Measurements from ENCODE around the gene ARID1B.

Gene ARID1B

DNA sequence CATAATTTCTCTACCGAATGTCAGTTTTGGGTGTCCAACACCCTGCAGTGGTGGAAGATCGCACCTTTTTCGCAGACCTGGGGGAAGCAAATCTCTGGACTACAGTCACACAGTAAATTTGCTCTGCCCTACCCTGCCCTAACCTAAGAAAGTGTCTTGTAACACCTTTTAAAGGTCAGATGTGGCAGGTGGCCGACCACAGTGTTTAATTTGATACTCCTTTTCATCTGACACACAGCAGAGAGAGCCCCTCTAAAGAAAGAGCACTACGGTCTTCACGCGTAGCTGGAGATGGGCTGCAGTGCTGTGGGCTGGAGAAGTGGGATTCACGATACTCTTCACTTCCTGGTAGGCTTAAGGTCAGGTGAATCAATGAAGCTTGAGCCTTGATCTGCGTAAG, 436.2 kb downstream of the ARID1B start:
- DNase-seq (ENCODE audit: low read depth): no peak

DNA sequence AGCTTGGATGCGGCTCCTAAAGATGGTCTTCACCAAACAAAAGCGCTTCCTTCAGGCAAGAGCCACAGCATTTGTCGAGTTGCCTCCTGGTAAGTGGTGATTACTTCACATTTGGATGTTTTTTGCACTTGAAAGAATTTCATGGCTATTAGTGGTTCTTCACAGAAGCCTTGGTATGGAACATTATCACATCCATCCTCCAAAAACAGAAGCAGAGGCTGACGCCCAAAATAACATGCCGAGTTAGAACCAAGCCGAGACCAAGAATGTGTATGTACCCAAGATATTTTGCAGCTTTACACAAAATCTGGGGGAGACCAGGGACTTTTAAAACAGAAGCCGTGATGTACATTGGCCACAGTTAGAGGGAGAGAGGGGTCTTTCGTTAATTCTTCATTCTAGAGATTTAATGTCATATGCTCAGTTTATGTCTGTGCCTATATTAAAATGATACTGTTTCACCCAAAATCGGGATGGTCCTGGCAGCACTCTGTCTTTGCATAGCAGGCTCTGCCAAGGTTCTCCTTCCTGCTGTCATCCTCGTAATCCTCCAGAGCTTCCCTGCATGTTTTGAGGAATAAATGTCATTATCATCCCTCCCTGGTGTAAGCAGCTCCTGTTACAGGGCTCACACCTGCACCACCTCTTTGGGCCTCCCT, 436.9 kb downstream of the ARID1B start:
- DNase-seq (ENCODE audit: low read depth): no peak

DNA sequence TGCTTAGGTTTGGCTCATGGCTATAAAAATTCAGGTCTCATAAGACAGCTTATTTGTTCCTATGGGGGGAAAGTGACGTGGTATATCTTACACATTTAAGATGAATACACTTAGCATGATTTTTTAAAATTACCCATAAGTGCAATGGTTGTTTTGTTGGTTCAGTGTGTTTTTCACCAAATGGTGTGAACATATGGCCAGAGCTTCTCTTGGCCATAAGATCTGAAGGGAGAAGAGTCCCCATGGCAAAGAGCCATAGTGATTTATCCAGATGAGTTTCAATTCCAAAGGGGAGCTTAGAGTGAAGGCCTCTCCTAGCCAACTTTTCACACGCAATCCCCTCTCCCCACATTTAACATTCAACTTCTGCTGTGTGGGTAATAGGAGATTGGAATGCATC, 438.5 kb downstream of the ARID1B start:
- no peak for DNase-seq (ENCODE audit: low read depth)

DNA sequence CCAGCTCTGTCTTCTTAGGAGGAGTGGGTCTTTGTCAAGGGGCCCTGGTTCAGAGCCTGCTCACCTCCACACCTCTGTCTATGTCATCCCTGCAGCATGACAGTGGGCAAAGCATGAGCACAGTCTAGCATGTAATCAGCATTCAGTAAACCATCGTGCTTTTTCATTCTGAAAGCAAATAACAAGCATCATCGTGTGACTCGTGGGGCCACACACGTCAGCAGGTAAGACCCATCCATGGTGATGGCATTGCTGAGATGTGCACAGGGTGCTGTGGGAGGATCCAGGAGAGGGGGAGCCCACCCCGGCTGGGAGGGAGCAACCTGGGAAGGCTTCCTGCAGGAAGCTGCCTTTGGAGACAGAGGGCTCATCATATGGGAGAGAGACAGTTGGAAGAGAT, 439.4 kb downstream of the ARID1B start:
- no peak for DNase-seq (ENCODE audit: low read depth)

DNA sequence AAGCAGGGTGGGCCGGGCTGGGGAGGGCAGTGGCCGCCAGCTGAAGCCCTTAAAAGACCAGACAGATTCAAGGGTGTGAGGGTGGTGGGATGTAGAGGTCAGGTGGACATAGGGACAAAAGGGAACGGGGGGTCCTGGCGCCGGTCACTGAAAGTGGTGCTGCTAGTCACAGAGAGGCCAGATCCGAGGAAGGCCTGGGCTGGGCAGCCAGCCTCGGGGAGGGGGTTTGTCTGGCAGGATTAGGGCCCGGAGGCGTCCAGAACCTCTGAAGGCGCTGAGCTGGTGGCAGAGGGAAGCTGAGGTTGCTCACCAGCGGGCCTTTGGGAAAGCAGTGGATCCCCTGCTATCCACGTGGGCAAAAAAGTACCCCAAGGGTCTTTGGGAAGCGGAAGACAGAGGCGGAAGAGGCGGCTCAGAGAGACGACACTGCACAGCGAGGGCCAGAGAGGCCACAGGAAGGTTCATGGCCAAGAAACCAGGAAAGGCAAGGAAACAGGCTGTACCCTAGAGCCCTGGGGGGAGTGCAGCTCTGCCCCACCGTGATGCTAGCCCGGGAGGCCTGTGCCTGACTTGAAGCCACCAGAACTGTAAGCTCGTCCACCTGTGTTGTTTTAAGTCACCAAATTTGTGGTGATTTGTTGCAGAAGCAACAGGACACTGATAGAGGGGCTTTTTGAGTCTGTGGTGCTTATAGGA, 440.2 kb downstream of the ARID1B start:
- DNase-seq (ENCODE audit: low read depth): no peak

DNA sequence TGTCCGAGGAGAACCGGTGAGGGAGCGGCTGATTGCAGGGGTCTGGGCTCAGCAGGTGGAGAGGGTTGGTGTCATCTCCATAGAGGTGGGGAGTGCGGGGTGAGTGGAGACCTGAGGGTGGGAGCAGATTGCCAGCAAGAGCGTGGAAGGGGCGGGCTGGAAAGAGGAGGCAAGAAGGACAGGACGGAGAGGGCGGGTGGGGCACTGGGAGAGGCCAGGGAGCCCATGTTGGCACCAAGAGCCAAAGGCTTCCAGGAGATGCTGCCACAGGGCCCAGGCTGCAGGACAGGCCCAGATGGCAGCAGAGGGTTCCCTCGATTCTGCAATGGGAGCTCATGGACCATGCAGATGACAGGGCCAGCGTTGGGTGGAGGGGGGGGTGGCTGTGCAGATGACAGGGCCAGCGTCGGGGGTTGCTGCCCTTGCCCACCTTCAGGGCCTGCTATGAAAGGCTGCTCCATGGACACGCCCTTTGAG, 440.8 kb downstream of the ARID1B start:
- no peak for DNase-seq (ENCODE audit: low read depth)

DNA sequence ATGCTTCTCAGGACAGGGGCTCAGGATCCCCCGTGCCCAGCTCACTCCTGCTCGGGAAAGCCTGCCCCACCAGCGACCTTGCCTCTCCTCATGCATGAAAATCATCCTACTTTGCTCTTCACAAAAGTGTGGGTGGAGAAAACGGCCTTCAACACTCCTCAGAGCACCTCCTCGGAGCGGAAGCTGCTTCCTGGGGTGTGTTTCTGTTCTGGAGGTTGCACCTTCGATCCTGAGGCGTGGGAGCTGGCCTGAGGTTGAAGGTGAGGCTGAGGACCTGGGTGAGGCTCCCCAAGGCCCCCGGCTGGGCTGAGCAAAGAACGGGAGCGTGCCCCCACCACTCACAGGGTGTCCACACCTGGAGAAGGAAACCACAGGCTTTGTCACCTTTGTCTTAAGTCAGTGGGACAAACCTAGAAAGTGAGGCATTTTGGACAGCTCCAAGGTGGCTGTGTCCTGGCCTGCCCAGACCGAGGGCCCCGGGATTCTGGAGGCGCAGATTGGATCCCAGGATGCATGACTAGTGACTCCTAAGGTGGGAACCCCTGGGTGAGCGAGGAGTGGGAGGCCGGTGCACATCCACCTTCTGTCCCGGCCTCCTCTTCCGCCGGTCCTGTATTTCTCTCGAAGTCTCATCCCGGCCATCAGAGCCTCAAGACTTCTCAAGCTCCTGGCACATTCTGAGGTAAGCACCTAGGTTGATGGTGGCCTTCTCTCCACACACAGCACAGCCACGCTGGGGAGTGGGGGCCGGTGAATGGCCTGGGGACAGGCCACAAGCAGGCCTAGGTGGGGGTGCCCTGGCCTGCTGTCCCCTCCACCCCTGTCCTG, 441.4 kb downstream of the ARID1B start:
- no peak for DNase-seq (ENCODE audit: low read depth)

DNA sequence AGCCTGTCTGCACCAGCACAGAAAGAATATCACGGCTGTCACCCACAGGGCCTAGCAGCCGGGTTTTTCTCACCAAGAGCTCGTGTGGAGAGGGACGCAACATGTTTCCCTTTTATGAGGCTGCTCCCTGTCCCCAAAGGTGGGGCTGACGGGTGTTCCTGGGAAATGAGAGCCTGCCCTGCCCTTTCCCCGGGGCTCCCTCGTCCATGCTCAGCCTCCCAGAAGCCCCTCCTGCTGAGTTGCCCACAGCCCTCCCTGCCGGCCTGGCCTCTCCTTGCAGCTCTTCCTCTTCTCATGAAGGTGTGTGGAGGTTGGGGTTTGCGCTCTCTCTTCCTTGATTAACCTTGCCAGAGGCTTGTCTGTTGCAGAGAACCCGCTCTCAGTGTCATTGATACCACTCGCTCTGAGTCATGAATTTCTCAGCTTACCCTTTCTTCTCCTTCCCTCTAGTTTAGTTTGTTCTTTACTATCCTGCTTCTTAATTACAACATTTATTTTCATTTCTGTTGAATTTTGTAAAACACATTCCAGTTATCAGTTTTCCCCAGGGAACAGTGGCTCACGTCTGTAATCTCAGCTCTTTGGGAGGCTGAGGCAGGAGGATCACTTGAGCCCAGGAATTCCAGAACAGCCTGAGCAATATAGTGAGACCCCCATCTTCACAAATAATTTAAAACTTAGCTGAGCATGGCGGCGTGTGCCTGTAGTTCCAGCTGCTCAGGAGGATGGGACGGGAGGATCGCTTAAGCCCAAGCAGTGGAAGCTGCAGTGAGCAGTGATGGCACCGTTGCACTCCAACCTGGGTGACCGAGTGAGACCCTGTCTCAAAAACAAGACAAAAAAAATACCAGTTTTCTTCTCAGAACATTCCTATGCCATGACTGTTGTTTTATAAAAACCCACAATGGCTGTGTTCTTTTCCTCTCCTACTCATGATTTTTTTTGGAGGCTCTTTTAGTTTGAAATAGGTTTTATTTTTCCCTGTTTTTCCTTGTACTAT, 442.3 kb downstream of the ARID1B start:
- DNase-seq (ENCODE audit: low read depth): no peak

DNA sequence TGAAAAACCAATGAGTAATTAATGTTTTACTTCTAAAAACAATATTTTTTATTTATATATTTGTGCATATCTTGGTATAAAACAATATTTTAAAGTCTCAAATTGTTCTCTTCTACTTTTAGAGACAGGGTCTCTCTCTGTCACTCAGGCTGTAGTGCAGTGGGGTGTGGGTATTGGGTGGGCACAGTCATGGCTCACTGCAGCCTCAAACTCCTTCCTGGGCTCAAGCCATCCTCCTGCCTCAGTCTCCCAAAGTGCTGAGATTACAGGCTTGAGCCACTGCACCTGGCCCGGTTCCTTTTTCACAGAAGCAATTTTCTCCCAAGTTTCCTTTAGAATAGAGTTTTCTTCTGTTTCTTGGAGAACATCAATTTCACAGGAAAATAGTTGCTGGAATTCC, 443.3 kb downstream of the ARID1B start:
- no peak for DNase-seq (ENCODE audit: low read depth)

DNA sequence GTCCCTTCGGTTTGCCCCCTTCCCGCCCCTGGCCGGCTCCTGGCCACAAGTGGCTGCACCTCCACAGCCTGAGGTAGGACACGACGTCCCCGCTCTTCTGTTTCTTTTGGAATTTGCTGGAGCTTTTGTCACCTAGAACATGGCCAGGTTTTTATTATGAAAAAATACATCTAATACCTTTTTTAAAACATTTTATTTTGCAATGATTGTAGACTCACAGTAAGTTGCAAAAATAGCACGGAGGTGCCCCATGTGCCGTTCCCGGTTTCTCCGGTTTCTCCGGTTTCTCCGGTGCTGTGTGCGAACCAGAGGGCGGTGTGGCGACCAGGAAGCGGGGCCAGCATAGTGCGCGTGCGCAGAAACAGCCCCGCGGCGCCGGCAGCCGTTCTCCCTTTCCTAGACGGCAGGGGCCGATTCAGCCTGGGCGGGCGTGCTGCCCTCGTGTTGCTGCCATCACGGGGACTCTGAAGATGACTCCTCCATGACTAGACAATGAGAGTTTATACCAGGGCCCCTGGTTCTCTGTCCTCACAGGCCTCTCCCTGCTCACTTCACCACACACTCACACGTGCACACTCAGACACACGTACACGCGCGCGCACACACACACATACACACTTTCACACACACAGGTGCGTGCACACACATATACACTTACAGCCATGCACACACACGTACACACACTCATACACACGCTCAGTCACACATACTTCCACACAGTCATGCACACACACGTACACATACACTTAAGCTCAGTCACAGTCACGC, 444.1 kb downstream of the ARID1B start:
- peak; percentile 40 for DNase-seq (ENCODE audit: low read depth)

DNA sequence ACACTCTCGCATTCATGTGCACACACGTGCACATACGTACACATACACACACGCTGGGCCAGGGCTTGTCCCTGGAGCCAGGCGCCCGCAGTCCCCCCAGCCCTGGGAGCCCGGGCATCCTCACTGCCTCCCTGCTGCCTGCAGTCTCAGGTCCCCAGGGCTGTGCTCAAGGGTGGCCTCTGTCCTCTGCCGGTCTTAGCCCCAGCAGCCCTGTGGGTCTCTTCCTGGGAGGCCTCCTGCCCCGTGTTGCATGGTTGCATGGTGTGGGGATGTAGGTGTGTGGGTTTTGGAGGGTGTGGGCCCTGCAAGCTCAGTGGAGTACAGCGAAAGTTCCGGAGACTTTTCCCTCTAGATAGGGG, 444.6 kb downstream of the ARID1B start:
- no peak for DNase-seq (ENCODE audit: low read depth)

DNA sequence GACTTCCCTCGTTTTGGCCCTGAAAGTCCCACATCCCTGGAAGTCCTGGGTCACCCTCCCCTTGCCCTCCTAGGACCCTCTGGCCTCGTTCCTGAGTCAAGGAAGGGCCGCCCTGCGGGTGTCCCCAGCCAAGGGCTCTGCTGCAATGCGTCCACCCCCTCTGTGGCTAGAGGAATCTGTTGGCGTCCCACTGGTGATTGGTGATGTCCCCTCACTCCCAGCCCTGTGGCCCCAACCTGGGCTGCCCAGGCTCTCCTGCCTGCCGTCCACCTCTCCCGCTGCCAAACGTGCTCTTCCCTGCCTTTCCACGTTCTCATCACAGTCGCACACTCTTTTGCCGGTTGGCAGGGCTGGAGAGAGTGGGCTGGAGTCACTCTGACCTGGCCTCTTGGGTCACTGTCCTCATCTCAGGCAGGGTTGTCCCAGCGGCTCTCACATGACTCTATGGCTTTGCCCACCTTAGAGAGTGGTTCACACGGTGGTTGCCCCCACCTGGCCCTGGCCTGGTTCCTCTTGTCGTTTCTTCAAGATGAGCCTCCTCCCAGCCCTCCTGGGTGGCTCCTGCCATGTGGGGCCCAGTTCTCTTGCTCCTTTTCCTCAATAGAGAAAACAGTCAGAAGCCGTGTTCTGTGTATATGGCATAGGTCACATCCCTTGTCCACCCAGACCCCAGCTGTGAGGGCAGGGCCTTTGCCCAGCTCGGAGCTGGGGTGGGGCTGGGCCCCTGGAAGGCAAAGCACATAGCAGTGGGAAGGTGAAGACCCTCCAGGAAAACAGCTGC, 445.2 kb downstream of the ARID1B start:
- DNase-seq (ENCODE audit: low read depth): no peak

DNA sequence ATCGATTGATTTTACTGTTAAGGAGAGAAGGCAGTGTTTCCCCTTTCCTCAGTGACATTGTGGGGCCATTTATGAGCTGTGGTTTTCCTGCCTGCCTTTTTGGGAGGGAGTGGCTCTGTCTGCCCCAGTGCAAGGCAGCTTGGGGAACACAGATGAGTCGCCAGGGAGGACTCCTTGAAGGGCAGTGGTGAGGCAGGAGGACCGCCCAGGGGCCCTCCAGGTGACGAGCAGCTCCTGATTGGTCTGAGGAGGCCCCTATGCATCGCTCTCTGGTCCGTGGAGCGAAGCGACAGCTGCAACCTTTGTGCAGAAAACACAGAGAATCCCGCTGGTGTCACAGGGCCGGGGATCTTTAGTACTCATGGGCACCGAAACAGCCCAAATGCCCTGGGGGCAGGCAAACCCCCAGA, 445.8 kb downstream of the ARID1B start:
- no peak for DNase-seq (ENCODE audit: low read depth)

DNA sequence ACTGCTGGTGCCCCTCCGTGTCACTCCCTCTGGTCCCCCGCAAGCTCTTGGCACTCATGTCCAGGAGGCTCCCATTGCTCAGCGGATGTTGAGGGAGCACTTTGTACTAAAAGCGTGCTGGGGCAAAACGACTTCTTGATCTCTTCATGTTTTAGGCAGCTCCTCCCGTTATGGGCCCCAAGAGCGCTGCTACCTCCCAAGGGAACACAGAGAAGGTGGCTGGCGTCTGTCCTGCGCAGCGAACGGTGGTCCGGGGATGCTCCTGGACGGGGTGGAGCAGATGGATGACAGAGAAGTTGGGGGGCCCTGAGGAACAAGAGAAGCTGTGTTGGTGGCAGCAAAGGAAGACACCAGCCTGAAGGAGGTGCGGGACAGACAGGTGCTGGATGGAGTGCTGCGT, 446.3 kb downstream of the ARID1B start:
- no peak for DNase-seq (ENCODE audit: low read depth)

DNA sequence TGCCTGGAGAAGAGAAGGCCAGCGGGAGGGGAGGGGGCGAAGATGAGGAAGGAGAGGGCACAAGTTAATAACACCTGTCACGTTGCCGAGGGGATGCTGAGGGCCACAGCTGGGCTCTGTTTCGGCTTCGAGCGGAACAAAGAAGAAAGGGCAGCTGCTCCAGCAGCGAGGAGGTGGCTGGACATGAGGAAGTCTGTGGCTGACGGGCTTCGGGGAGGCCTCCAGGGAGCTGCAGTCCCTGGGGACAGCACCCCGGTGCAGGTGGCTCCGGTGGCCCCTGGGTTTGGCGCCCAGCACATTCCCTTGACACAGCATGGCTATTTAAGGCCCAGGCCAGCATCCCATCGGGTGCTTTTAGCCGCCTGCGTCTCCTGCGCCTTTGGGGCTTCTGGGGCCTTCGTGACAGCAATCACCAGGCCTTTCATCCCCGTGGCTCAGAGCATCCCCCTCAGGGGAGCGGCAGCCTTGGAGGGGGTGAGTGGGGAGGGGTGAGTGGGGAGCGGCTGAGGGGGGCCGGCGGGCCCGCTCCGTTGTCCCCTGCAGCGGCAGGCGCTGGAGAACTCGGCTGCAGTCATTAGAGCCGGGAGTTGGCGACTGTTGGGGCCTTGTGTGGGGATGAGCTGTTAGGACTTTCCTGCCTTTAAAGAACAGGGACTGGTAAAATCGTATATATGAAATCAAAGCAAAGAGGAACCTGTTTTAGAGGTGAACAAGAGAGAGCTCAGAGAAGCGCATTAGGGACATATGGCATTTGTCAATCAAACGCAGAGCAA, 447.2 kb downstream of the ARID1B start:
- no peak for DNase-seq (ENCODE audit: low read depth)

DNA sequence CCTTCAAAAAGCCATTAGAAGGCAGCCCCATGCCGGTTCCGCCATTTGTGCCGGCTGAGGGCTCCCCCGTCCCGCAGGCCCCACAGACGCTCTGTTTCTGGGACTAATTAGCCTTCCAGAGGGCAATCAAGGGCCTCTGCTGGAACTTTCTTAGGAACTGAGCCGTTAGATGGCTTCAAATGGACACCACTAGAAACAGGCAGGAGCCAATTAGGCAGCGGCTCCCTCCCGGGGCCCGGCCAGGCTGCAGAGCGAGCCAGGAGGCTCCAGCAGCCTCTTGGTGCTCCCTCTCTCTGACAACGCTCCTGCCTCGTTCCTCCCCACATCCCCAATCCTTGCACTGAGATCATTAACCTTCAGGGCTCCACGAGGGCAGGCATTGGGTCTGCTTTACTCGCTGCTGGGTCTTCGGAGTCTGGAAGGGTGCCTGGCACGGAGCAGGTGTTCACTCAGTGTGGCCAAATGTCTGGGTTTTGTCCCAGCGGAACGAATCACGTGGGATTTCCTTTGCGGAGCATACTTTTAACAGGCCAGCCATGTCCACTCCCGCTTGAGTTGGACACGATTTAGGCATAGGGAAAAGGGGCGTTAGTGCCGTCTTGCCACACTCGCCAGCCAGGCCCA, 447.9 kb downstream of the ARID1B start:
- DNase-seq (ENCODE audit: low read depth): no peak

DNA sequence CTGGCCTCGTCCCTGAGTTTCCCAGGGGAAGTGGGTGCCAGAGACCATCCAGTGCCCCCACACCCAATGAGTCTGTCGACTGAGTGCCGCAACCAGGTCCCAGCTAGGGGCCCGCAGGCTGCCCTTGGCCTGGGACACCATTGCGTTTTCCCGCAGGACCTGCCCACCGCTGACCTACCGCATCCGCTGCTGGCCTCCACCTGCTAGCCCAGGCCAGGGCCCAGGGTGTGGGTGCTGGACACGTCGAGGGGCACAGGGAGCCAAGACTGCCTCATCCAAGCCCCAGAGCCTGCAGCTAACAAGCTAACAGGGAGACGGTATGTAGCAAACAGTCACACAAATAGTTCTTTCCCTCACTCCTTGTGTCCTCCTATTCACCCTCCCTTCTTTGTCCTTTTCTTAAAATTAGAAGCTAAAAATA, 448.4 kb downstream of the ARID1B start:
- no peak for DNase-seq (ENCODE audit: low read depth)

DNA sequence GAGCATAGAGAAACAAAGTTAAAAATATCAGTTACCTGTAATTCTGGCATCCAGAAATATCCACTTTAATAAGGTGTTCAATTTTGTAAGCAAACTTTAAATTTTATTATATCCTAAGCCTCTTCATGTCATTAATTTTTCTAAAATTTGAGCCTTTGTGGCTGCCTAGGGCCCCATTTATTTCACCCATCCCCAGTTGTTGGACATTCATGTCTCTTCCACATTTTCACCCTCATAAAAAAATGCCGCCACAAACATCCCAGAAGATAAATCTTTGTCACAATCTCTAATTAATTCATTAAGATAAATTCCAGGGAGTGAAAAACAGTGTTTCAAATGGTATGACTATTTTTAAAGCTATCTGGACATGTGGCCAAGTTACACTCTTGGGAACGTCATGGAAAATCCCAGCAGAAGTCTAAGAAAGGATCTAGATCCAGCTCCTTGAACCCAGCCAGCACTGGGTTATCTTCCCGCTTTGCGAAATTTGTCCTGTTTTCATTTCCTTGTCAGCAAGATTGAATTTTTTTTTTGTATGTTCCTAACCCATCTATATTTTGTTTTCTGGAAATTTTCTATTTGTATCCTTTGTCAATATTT, 448.9 kb downstream of the ARID1B start:
- no peak for DNase-seq (ENCODE audit: low read depth)

DNA sequence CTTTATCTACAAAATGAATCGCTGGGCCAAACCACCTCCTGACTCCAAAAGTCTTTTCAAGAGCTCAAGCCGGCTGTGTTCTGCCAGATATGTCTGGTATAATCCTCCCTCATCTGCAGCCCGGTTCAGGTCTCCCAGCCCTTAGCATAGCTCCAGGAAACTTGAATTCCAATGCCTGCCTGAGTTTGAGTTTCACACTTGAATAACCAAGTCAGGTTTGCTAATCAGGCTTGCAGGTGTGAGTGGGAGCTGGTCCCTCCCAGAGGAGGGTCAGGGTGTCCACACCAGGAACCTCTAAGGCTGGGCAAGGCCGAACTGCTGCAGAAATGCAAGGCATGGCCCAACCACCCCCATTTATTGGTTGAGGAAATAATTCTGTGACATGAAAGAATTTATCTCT, 449.6 kb downstream of the ARID1B start:
- DNase-seq (ENCODE audit: low read depth): no peak

Data from fibroblast of the conjunctiva (primary cell).